Fibroblast of pulmonary artery (primary cell): Measurements from ENCODE around the gene DMWD.

Experiments
- DNase-seq: peaks from one replicate; pipeline ENCODE4 v3.0.0-alpha.2; 2010; ENCODE audit warnings: low read depth
- H3K4me3 ChIP-seq: replicated peaks from 2 replicates; pipeline ENCODE4 v1.5.1; 2011; ENCODE audit warnings: low read depth, mild to moderate bottlenecking, control low read depth, low read length, moderate library complexity
- TF ChIP-seq, protein P1 (sequence below): IDR thresholded peaks from 2 replicates; pipeline ENCODE4 v1.5.1; 2011; ENCODE audit warnings: mild to moderate bottlenecking, control low read depth, low read length, inconsistent platforms; ENCODE audit errors: missing control alignments

The DMWD gene, protein sequence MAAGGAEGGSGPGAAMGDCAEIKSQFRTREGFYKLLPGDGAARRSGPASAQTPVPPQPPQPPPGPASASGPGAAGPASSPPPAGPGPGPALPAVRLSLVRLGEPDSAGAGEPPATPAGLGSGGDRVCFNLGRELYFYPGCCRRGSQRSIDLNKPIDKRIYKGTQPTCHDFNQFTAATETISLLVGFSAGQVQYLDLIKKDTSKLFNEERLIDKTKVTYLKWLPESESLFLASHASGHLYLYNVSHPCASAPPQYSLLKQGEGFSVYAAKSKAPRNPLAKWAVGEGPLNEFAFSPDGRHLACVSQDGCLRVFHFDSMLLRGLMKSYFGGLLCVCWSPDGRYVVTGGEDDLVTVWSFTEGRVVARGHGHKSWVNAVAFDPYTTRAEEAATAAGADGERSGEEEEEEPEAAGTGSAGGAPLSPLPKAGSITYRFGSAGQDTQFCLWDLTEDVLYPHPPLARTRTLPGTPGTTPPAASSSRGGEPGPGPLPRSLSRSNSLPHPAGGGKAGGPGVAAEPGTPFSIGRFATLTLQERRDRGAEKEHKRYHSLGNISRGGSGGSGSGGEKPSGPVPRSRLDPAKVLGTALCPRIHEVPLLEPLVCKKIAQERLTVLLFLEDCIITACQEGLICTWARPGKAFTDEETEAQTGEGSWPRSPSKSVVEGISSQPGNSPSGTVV

DNA sequence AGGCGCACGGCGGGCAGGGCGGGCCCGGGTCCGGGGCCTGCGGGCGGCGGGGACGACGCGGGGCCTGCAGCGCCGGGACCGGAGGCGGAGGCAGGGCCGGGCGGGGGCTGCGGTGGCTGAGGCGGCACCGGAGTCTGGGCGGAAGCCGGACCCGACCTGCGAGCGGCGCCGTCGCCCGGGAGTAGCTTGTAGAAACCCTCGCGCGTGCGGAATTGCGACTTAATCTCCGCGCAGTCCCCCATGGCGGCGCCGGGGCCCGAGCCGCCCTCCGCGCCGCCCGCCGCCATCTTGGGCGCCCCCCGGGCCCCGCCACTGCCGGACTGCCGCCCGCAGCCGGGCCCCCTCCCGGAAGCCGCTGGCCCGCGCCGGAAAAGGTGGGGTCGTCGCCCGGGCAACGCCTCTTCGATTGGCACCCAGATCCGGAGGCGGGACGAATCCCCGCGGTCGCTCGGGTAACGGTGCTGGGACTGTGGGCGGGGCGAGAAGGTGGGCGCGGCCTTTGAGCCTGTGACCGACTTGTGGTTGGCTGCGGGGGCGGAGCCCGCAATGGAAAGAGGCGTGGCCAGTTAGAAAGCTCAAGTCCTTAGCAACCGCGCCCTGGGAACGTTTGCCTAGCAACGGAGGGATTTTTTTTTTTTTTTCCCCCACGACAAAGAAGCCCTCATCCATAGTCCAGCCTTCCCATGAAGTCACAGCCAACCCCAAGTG, at the start of gene DMWD:
TSS of gene DMWD (minus strand) at position 376 of the 708 bp plus-strand sequence. CDS start at position 287, 89 bp downstream.
- DNase-seq, result peak; percentile 99
- H3K4me3 ChIP-seq, result peak within 1 kb of the TSS; percentile 92
- TF ChIP-seq, protein P1, sequence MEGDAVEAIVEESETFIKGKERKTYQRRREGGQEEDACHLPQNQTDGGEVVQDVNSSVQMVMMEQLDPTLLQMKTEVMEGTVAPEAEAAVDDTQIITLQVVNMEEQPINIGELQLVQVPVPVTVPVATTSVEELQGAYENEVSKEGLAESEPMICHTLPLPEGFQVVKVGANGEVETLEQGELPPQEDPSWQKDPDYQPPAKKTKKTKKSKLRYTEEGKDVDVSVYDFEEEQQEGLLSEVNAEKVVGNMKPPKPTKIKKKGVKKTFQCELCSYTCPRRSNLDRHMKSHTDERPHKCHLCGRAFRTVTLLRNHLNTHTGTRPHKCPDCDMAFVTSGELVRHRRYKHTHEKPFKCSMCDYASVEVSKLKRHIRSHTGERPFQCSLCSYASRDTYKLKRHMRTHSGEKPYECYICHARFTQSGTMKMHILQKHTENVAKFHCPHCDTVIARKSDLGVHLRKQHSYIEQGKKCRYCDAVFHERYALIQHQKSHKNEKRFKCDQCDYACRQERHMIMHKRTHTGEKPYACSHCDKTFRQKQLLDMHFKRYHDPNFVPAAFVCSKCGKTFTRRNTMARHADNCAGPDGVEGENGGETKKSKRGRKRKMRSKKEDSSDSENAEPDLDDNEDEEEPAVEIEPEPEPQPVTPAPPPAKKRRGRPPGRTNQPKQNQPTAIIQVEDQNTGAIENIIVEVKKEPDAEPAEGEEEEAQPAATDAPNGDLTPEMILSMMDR, result no peak

DNA sequence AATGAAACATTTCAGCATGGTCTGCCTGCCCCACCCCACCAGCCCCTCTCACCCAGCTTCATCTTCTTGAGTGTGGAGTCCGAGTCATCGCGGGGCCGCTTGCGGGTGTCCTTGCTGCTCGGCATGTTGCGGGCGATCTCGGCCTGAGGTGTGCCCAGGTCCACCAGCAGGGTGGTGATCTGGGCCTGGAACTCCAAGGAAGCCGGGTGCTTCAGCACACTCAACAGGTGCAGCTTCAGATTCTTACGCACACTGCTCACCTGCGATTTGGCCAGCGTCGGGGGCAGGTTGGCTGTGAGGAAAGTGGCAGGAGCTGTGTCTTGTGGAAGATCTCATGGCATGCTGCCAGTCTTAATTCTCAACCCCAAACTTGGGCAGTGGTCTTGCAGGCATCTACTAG, 49.6 kb upstream of the DMWD start:
- no peak for DNase-seq
- no peak overlapping the region for H3K4me3 ChIP-seq
- TF ChIP-seq, protein P1, result no peak

DNA sequence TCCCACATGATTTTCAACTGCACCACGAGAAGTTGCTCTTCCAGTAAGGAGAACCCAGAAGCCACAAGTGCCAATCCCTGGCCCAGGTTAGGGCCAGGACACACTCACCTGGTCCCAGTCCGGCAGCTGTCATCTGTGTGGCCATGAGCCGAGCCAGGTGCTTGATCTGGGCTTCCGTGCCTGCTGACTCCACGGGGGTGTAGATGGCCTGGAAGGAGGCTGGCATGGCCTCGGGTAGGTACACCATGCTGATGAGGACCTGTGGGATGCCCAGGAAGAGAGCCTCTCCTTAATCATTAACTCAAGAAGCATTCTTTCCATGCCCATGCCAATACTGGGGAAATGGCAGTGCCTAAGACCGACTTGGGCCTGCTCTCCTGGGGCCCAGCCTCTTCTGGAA, 42.3 kb upstream of the DMWD start:
- no peak overlapping the region for H3K4me3 ChIP-seq
- TF ChIP-seq, protein P1, result no peak
- no peak for DNase-seq

DNA sequence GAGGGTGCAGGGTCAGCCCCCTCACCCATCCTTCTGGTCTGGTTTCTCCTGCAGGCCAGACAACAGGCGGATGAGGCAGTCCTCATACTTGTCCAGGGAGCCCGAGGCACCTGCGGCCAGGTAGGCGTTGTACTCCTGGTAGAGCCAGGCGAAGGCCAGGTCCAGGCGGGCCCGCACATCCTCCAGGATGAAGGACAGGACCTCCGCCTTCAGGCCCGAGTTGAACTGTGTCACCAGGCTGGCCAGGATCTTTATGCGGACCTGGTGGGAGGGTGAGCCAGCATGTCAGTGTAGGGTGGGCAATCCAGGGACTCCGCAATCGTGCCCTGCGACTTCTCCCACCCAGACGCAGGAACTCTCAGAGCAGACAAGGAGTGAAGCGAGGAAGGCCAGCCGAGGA, 36.3 kb upstream of the DMWD start:
- TF ChIP-seq, protein P1, result no peak
- H3K4me3 ChIP-seq, result no peak overlapping the region
- no peak for DNase-seq

DNA sequence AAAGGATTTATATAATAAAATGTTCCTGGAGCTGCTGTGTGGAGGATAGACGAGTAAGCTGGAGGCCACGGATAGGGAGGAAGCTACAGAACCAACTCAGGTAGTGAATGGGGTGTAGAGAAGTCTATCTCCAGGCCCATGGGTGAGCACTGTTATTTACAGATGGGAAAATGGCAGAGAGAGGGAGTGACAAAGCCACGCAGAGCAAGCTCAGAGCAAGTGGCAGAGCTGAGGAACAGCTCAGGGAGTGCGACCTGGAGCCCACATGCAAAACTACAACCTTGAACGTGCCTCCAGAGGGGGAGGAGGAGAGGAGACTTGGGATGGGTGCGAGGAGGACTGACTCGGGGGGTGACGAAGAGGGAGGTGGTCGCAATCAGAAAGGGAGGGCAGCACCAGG, 35.9 kb upstream of the DMWD start:
- H3K4me3 ChIP-seq, result no peak overlapping the region
- DNase-seq, result no peak
- TF ChIP-seq, protein P1, result no peak

DNA sequence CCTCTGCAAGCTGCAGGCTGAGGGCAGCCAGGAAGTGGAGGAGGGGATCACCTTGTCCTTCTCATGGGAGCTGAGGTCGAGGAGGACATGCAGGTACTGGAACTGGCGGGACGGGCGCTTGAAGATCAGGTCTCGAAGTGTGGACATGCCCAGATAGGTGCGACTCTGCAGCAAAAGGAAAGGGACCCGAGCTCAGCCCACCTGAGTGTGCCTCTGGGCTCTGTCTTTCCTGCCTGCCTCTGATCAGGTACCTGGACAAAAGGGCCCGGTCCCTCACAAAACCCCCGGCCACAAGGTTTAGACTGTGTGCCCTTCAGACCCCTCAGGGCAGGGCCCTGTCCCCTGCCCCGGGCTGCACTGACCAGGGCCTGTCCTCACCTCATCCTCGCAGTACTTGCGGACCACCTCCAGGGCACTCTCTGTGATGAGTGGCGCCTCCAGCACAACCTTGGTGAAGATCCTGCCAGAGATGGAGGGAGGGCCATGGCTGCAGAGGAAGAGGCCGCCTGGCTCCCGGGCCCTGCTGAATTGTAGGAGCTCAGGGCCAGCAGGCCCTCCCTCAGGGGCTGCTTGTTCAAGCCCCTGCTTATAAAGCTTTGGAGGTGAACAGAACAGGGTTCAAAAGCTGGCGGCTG, 34.9 kb upstream of the DMWD start:
- TF ChIP-seq, protein P1, result no peak
- H3K4me3 ChIP-seq, result no peak overlapping the region
- DNase-seq, result no peak
